ENCODE measurements around the gene EPM2A.

GRCh38 chr6:145723646-145724045, 11.7 kb downstream of the EPM2A start:
- TF ChIP-seq CTCF (conservative IDR thresholded peaks at IDR 0.05 in 1 of 2, IDR thresholded peaks at IDR 0.05 in 1 of 2; ENCODE audit: extremely low read depth in 1 of 2, insufficient read depth in 1 of 2, low read depth in 1 of 2, low read length in 2 of 2): no peak
- no peak for TF ChIP-seq EZH2 (IDR thresholded peaks at IDR 0.05; ENCODE audit: borderline replicate concordance, low read length)
